ENCODE measurements around the gene TBCA.

Gene TBCA

GRCh38 chr5:77775790-77776553 lies at the start of gene TBCA:
TSS of gene TBCA (minus strand) at chr5:77776339. CDS start at chr5:77776257, 82 bp downstream.
- peak; percentile 87 for DNase-seq (ENCODE audit: low read depth)

DNA sequence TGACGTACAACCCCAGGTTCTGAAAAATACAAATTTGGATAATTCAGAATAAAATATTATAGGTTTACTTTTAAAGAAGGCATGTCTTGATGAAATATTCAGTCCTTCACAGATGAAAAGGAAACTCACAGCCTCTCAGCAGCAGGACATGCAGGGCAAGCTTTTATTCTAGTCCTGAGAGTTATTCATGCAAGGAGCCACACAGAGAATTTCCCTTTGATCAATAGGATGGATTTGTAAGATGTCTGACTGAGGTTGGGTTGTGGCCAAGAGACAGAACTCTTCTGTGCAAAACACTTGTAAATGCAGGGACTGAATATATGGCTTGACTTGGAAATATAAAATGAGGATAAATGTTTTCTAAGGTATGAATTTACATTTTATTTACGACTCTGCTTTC lies 48.8 kb upstream of the TBCA start:
- no peak for DNase-seq (ENCODE audit: low read depth)

DNA sequence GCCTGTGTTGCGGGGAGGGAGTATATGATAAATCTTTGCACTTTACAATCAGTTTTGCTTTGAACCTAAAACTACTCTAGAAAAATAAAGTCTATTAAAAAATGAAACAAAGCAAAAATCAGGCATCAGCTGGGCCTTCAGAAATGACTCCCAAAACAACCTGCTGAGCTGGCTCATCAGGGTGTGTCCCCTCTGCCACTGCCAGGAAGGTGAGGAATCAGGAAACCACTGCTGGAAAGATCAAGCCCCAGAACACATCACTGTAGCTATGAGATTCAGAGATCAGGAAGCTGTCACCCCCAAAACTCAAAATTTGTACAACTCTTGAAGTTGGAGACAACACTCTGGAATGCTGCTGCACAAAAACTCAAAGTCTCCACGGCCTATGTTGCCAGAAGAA lies 40.5 kb upstream of the TBCA start:
- no peak for DNase-seq (ENCODE audit: low read depth)

GRCh38 chr5:77812926-77813589 lies 36.9 kb upstream of the TBCA start:
- DNase-seq (ENCODE audit: low read depth): no peak

- DNase-seq (ENCODE audit: low read depth): no peak
Measured at GRCh38 chr5:77806213-77806843, 30.2 kb upstream of the TBCA start.

GRCh38 chr5:77798456-77798855 lies 22.3 kb upstream of the TBCA start:
- DNase-seq (ENCODE audit: low read depth): no peak

DNA sequence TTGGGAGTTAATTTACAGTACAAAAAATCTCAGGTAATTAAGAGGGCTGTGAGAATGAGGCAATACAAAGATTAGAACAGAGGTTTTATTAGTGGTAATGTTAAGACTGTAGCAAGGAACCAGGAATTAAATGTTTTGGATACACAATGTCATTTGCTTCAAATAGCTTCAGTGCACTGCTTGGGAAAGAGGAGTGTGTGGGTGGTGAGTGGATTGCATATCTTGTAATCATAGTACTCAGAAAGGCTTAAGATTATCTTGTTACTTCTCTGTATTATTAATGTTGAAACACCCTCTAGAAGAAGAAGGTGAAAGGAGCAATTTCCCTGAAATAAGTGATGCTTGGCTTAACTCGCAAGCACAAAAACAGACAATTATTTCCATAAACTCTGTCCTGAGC lies 21.0 kb upstream of the TBCA start:
- no peak for DNase-seq (ENCODE audit: low read depth)

GRCh38 chr5:77795846-77796245 lies 19.7 kb upstream of the TBCA start:
- DNase-seq (ENCODE audit: low read depth): no peak

- no peak for DNase-seq (ENCODE audit: low read depth)
Measured at GRCh38 chr5:77795268-77795667, 19.1 kb upstream of the TBCA start.

GRCh38 chr5:77791926-77792325 lies 15.8 kb upstream of the TBCA start:
- no peak for DNase-seq (ENCODE audit: low read depth)

GRCh38 chr5:77791356-77791755 lies 15.2 kb upstream of the TBCA start:
- no peak for DNase-seq (ENCODE audit: low read depth)

GRCh38 chr5:77785229-77785628 lies 9.1 kb upstream of the TBCA start:
- DNase-seq (ENCODE audit: low read depth): no peak

GRCh38 chr5:77784735-77785134 lies 8.6 kb upstream of the TBCA start:
- no peak for DNase-seq (ENCODE audit: low read depth)

- DNase-seq (ENCODE audit: low read depth): no peak
Measured at GRCh38 chr5:77781076-77781475, 4.9 kb upstream of the TBCA start.

DNA sequence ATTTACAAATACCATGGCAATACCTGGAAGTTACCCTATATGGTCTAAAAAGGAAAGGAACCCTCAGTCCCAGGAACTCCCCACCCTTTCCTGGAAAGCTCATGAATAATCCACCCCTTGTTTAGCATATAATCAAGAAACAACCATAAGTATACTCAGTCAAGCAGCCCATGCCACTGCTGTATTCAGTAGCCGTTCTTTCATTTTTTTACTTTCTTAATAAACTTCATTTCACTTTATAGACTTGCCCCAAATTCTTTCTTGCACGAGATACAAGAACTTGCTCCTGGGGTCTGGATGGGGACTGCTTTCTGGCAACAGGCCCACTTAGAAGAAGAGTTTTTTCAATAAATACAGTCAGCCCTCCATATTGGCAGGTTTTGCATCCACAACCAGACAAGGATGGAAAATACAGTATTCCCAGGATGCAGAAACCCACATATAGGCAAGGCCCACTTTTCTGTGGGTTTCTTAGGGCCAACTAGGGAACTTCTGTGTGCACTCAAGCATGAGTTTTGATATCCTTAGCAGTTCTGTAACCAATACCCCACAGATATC lies 2.8 kb upstream of the TBCA start:
- DNase-seq (ENCODE audit: low read depth): no peak

- DNase-seq (ENCODE audit: low read depth): no peak
Measured at GRCh38 chr5:77778398-77778797, 2.3 kb upstream of the TBCA start.

- no peak for DNase-seq (ENCODE audit: low read depth)
Measured at GRCh38 chr5:77777911-77778310, 1.8 kb upstream of the TBCA start.

- DNase-seq (ENCODE audit: low read depth): no peak
Measured at GRCh38 chr5:77777281-77777892, 1.2 kb upstream of the TBCA start.

DNA sequence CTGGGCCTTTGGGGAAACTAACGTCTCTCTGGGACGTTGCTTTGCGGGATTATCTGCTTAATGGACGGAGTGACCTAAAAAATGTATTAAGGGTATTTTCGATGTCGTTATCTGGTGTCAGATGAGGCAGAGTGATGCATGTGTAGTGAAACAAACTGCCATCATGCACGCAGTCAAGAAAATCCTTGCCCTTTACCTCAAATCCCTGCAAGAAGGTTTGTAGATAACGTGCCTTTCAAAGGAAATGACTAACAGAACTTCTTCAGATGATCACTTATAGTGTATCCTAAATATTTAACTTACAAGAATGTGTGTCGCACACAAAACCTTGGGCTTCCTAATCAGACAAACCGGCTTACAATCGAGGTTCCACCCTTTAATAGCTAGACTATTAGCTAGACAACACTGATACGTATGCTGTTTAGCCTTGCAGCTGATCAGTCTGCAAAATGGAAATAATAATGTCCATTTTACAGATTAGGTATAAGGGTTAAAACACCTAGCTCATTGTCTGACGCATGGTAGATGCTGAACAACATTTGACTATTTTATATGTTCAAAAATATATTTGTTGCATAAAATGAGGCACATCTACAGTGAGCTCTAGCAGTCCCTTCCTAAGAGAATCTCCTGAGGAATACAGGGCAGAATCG lies 541 bp upstream of the TBCA start:
- DNase-seq (ENCODE audit: low read depth): no peak

- peak; percentile 2 for DNase-seq (ENCODE audit: low read depth)
Measured at GRCh38 chr5:77774981-77775789, 954 bp downstream of the TBCA start.

GRCh38 chr5:77773734-77774280 lies 2.3 kb downstream of the TBCA start:
- no peak for DNase-seq (ENCODE audit: low read depth)
